HUES48 (cell line): ENCODE data around the gene ASPM.

ENCODE experiments used
- H3K27ac ChIP-seq: one replicate; pipeline ENCODE4 v1.7.0; 2013; ENCODE audit warnings: low read depth, low read length, inconsistent platforms
- H3K27me3 ChIP-seq: 2 replicates; pipeline ENCODE4 v1.6.1; 2013; ENCODE audit warnings: mild to moderate bottlenecking, low read length; ENCODE audit not compliant: control insufficient read depth, insufficient read depth
- H3K36me3 ChIP-seq: 2 replicates; pipeline ENCODE4 v1.6.1; 2013; ENCODE audit warnings: low read length; ENCODE audit not compliant: control insufficient read depth, insufficient read depth
- H3K4me1 ChIP-seq: 2 replicates; pipeline ENCODE4 v1.6.1; 2013; ENCODE audit warnings: mild to moderate bottlenecking, low read length; ENCODE audit not compliant: control insufficient read depth, insufficient read depth
- H3K4me3 ChIP-seq: 2 replicates; pipeline ENCODE4 v1.5.1; 2013; ENCODE audit warnings: mild to moderate bottlenecking, low read depth, low read length
- H3K9ac ChIP-seq: 2 replicates; pipeline ENCODE4 v1.6.1; 2013; ENCODE audit warnings: mild to moderate bottlenecking, low read depth, low read length, moderate library complexity
- H3K9me3 ChIP-seq: 2 replicates; pipeline ENCODE4 v1.6.1; 2013; ENCODE audit warnings: low read length; ENCODE audit not compliant: control insufficient read depth, insufficient read depth

The ASPM gene

GRCh38 chr1:197173571-197174507 lies 27.4 kb upstream of the ASPM start:
- peaks cover 55% of the 10 kb centered on the region for H3K36me3 ChIP-seq
- H3K9me3 ChIP-seq: no peaks in the 10 kb centered on the region
- H3K4me1 ChIP-seq: no peaks in the 10 kb centered on the region
- no peak overlapping the region for H3K9ac ChIP-seq
- no peaks in the 10 kb centered on the region for H3K27me3 ChIP-seq
- no peak overlapping the region for H3K27ac ChIP-seq
- no peak overlapping the region for H3K4me3 ChIP-seq

GRCh38 chr1:197171531-197171930 lies 25.1 kb upstream of the ASPM start:
- H3K27ac ChIP-seq: no peak overlapping the region

GRCh38 chr1:197170538-197170937 lies 24.1 kb upstream of the ASPM start:
- Histone ChIP-seq H3K4me1 (no peaks in the 10 kb centered on the region), H3K9ac (no peak overlapping the region), H3K9me3 (no peaks in the 10 kb centered on the region), H3K36me3 (peaks cover 31% of the 10 kb centered on the region), H3K27ac (no peak overlapping the region), H3K27me3 (no peaks in the 10 kb centered on the region), H3K4me3 (no peak overlapping the region)

More at GRCh38 chr1:197171531-197171930, 25.1 kb upstream of the ASPM start:
- no peak overlapping the region for H3K9ac ChIP-seq
- no peaks in the 10 kb centered on the region for H3K9me3 ChIP-seq
- H3K4me3 ChIP-seq: no peak overlapping the region
- no peaks in the 10 kb centered on the region for H3K4me1 ChIP-seq
- H3K27me3 ChIP-seq: no peaks in the 10 kb centered on the region
- peaks cover 38% of the 10 kb centered on the region for H3K36me3 ChIP-seq

GRCh38 chr1:197159461-197159860 lies 13.0 kb upstream of the ASPM start:
- Histone ChIP-seq H3K4me3 (no peak overlapping the region), H3K9me3 (no peaks in the 10 kb centered on the region), H3K27ac (no peak overlapping the region), H3K36me3 (peaks cover 15% of the 10 kb centered on the region), H3K4me1 (no peaks in the 10 kb centered on the region), H3K9ac (no peak overlapping the region), H3K27me3 (no peaks in the 10 kb centered on the region)

GRCh38 chr1:197156692-197157091 lies 10.2 kb upstream of the ASPM start:
- H3K27ac ChIP-seq: no peak overlapping the region
- no peaks in the 10 kb centered on the region for H3K4me1 ChIP-seq
- peaks cover 9% of the 10 kb centered on the region for H3K36me3 ChIP-seq
- H3K9ac ChIP-seq: no peak overlapping the region
- no peak overlapping the region for H3K4me3 ChIP-seq
- no peaks in the 10 kb centered on the region for H3K27me3 ChIP-seq
- H3K9me3 ChIP-seq: no peaks in the 10 kb centered on the region

GRCh38 chr1:197152662-197153061 lies 6.2 kb upstream of the ASPM start:
- H3K27ac ChIP-seq: no peak overlapping the region
- no peaks in the 10 kb centered on the region for H3K36me3 ChIP-seq
- no peaks in the 10 kb centered on the region for H3K27me3 ChIP-seq
- no peak overlapping the region for H3K4me3 ChIP-seq
- no peaks in the 10 kb centered on the region for H3K4me1 ChIP-seq
- no peak overlapping the region for H3K9ac ChIP-seq
- no peaks in the 10 kb centered on the region for H3K9me3 ChIP-seq

GRCh38 chr1:197151185-197151584 lies 4.7 kb upstream of the ASPM start:
- Histone ChIP-seq H3K4me1 (no peaks in the 10 kb centered on the region), H3K9ac (no peak overlapping the region), H3K27me3 (no peaks in the 10 kb centered on the region), H3K27ac (no peak overlapping the region), H3K9me3 (no peaks in the 10 kb centered on the region), H3K36me3 (no peaks in the 10 kb centered on the region), H3K4me3 (no peak overlapping the region)

- Histone ChIP-seq H3K9me3 (no peaks in the 10 kb centered on the region), H3K27me3 (no peaks in the 10 kb centered on the region), H3K27ac (no peak overlapping the region), H3K9ac (no peak overlapping the region), H3K4me3 (no peak overlapping the region), H3K36me3 (no peaks in the 10 kb centered on the region), H3K4me1 (no peaks in the 10 kb centered on the region)
Observed at GRCh38 chr1:197150336-197151005, 4.0 kb upstream of the ASPM start.

- no peak overlapping the region for H3K9ac ChIP-seq
- no peaks in the 10 kb centered on the region for H3K27me3 ChIP-seq
- H3K27ac ChIP-seq: no peak overlapping the region
- H3K4me3 ChIP-seq: no peak overlapping the region
- H3K36me3 ChIP-seq: no peaks in the 10 kb centered on the region
- no peaks in the 10 kb centered on the region for H3K9me3 ChIP-seq
- H3K4me1 ChIP-seq: peaks cover 2% of the 10 kb centered on the region; the same call in 1 of the 2 replicates
Observed at GRCh38 chr1:197149340-197149739, 2.9 kb upstream of the ASPM start.

- Histone ChIP-seq H3K4me3 (peak overlapping the region; percentile 95), H3K36me3 (peaks cover 33% of the 10 kb centered on the region)
Observed at GRCh38 chr1:197145446-197146024, 934 bp downstream of the ASPM start.

More at GRCh38 chr1:197145446-197146024, 934 bp downstream of the ASPM start:
- Histone ChIP-seq H3K27me3 (no peaks in the 10 kb centered on the region), H3K9ac (peak overlapping the region; percentile 96; the same call in 1 of the 2 replicates), H3K4me1 (peaks cover 4% of the 10 kb centered on the region; the same call in 1 of the 2 replicates), H3K9me3 (no peaks in the 10 kb centered on the region), H3K27ac (peak overlapping the region; percentile 99)
